Neural progenitor cell (in vitro differentiated cells): ENCODE measurements around the gene RARRES2. TPM values are rescaled to one million over a fixed set of nuclear protein-coding genes. Genes with fewer than 3 reads are reported as not detected.

ENCODE experiments used
- DNase-seq: peaks from one replicate; pipeline ENCODE4 v3.0.0-alpha.2; 2016; ENCODE audit warnings: low spot score
- H2AFZ ChIP-seq: fragments of 200-600 bp; sonication (generic); replicated peaks from 2 replicates; pipeline ENCODE4 v1.6.1; 2016; ENCODE audit warnings: antibody characterized with exemption
- H3F3A ChIP-seq: fragments of 200-600 bp; sonication (generic); 2 replicates; pipeline ENCODE4 v1.6.1; 2016; ENCODE audit warnings: antibody characterized with exemption, low read depth
- H3K27ac ChIP-seq: fragments of 200-600 bp; sonication (generic); 2 replicates; pipeline ENCODE4 v1.5.1; 2016; ENCODE audit warnings: mild to moderate bottlenecking
- H3K27me3 ChIP-seq: fragments of 200-600 bp; sonication (generic); 2 replicates; pipeline ENCODE4 v1.6.1; 2016; ENCODE audit warnings: mild to moderate bottlenecking, moderate library complexity
- H3K36me3 ChIP-seq: fragments of 200-600 bp; sonication (generic); 2 replicates; pipeline ENCODE4 v1.5.1; 2016
- H3K4me1 ChIP-seq: fragments of 200-600 bp; sonication (generic); 2 replicates; pipeline ENCODE4 v1.6.1; 2016; ENCODE audit warnings: mixed run types
- H3K4me2 ChIP-seq: fragments of 200-600 bp; sonication (generic); 2 replicates; pipeline ENCODE4 v1.6.1; 2016
- H3K4me3 ChIP-seq: fragments of 200-600 bp; sonication (generic); 2 replicates; pipeline ENCODE4 v1.5.1; 2016
- H3K79me2 ChIP-seq: fragments of 200-600 bp; sonication (generic); 2 replicates; pipeline ENCODE4 v1.6.1; 2016; ENCODE audit warnings: low read depth
- H3K9ac ChIP-seq: fragments of 200-600 bp; sonication (generic); 2 replicates; pipeline ENCODE4 v1.6.1; 2016
- H3K9me3 ChIP-seq: fragments of 200-600 bp; sonication (generic); 2 replicates; pipeline ENCODE4 v1.5.1; 2016; ENCODE audit warnings: low read depth
- H4K20me1 ChIP-seq: fragments of 200-600 bp; sonication (generic); 2 replicates; pipeline ENCODE4 v1.6.1; 2016; ENCODE audit warnings: low read depth
- H3K27ac Mint-ChIP-seq: 3 replicates; pipeline ENCODE4 v1.8.0; 2021; ENCODE audit warnings: mixed read lengths
- H3K27me3 Mint-ChIP-seq: 2 replicates; pipeline ENCODE4 v1.8.0; 2022; ENCODE audit warnings: low read depth, mild to moderate bottlenecking, inconsistent platforms, moderate library complexity, mixed read lengths; ENCODE audit not compliant: insufficient read depth
- H3K36me3 Mint-ChIP-seq: 3 replicates; pipeline ENCODE4 v1.8.0; 2021; ENCODE audit warnings: mixed read lengths
- H3K4me1 Mint-ChIP-seq: 3 replicates; pipeline ENCODE4 v1.8.0; 2021; ENCODE audit warnings: mixed read lengths
- H3K4me3 Mint-ChIP-seq: 3 replicates; pipeline ENCODE4 v1.8.0; 2021; ENCODE audit warnings: mild to moderate bottlenecking, moderate library complexity, mixed read lengths
- H3K9me3 Mint-ChIP-seq: 3 replicates; pipeline ENCODE4 v1.8.0; 2020; ENCODE audit warnings: mixed read lengths
- CTCF ChIP-seq: fragments of 200-600 bp; sonication (generic); IDR thresholded peaks from 2 replicates; pipeline ENCODE4 v1.5.1; 2017; ENCODE audit warnings: antibody characterized with exemption, mild to moderate bottlenecking
- EZH2 ChIP-seq: fragments of 200-600 bp; sonication (generic); IDR thresholded peaks from 2 replicates; pipeline ENCODE4 v1.6.1; 2017; ENCODE audit warnings: antibody characterized with exemption, mild to moderate bottlenecking, moderate library complexity
- EZH2phosphoT487 ChIP-seq: fragments of 200-600 bp; sonication (generic); IDR thresholded peaks from 2 replicates; pipeline ENCODE4 v1.6.1; 2017; ENCODE audit warnings: antibody characterized with exemption
- total RNA-seq: library from RNA; depleted of rRNA; stranded (reverse); fragments of >200 nt; gene quantifications from 2 replicates; pipeline ENCODE4 v1.2.3, GENCODE V29; 2015; ENCODE audit warnings: low replicate concordance

The RARRES2 gene
- total RNA-seq, 1 donor from 2014 or later, result 0.19 TPM

DNA sequence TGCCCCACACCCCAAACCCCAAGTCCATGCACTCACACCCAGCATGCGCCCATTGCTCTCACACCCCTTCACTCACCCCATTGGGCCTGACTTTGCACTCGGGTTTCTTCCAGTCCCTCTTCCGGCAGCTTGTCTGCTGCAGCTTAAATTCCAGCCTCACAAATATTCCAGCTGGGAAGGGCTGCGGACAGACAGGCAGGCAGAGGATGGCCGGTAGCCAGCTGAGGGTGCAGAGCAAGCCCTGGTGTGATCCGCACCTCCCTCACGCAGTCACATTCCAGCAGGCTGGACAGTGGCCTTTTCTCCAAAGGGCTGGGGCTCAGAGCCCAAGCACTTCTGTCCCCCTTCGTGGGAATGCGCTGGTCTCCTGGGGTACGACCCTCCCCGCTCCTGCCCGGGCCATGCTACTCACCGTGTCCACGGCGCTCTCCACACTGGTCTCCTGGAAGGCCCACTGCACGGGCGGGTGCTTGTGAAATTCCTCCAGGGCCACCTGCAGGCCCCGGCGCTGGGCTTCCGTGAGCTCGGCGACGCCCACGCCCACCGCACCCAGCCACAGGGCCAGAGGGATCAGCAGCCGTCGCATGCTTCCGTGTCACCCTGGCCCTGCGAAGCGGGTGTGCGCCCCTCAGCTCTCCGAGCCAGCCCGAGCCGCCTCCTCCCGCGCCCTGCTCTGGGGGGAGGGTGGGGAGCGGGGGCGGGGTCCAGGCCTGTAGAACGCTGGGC is 1.2 kb downstream of the RARRES2 start:
- peaks cover 7% of the 10 kb centered on the region for H3K9me3 Mint-ChIP-seq
- peaks cover 26% of the 10 kb centered on the region for H3K4me1 ChIP-seq
- peak overlapping the region; percentile 95 for H3K4me2 ChIP-seq
- no peaks in the 10 kb centered on the region for H3K36me3 Mint-ChIP-seq
- no peak overlapping the region for H3K27ac Mint-ChIP-seq
- peaks cover 8% of the 10 kb centered on the region for H3K9me3 ChIP-seq
- peaks cover 34% of the 10 kb centered on the region for H3K4me1 Mint-ChIP-seq
- H3K27ac ChIP-seq, result no peak overlapping the region
- H3F3A ChIP-seq, result peaks cover 10% of the 10 kb centered on the region
- peak; percentile 62 for DNase-seq
- no peak for TF ChIP-seq CTCF
- TF ChIP-seq EZH2, result no peak
- no peak for TF ChIP-seq EZH2phosphoT487
- H2AFZ ChIP-seq, result no peak overlapping the region
- no peak overlapping the region for H3K9ac ChIP-seq
- H3K27me3 ChIP-seq, result peaks cover 57% of the 10 kb centered on the region
- peak overlapping the region; percentile 67 for H3K4me3 Mint-ChIP-seq
- H3K79me2 ChIP-seq, result no peaks in the 10 kb centered on the region
- H3K4me3 ChIP-seq, result peak overlapping the region; percentile 50
- peaks cover 32% of the 10 kb centered on the region for H3K27me3 Mint-ChIP-seq
- peaks cover 10% of the 10 kb centered on the region for H4K20me1 ChIP-seq
- H3K36me3 ChIP-seq, result no peaks in the 10 kb centered on the region

- no peak overlapping the region for H3K27ac Mint-ChIP-seq
- no peak overlapping the region for H3K4me2 ChIP-seq
- peaks cover 10% of the 10 kb centered on the region for H3F3A ChIP-seq
- H3K4me1 Mint-ChIP-seq, result peaks cover 34% of the 10 kb centered on the region
- H3K4me1 ChIP-seq, result peaks cover 26% of the 10 kb centered on the region
- H3K27ac ChIP-seq, result no peak overlapping the region
- H3K27me3 ChIP-seq, result peaks cover 57% of the 10 kb centered on the region
- no peak overlapping the region for H2AFZ ChIP-seq
- H3K9me3 ChIP-seq, result peaks cover 6% of the 10 kb centered on the region
- no peaks in the 10 kb centered on the region for H3K79me2 ChIP-seq
- H3K9me3 Mint-ChIP-seq, result peaks cover 7% of the 10 kb centered on the region
- H3K36me3 ChIP-seq, result no peaks in the 10 kb centered on the region
- TF ChIP-seq EZH2 (no peak), CTCF (no peak), EZH2phosphoT487 (no peak)
- peaks cover 10% of the 10 kb centered on the region for H4K20me1 ChIP-seq
- H3K27me3 Mint-ChIP-seq, result peaks cover 28% of the 10 kb centered on the region
- no peak for DNase-seq
- peak overlapping the region; percentile 67 for H3K4me3 Mint-ChIP-seq
- no peaks in the 10 kb centered on the region for H3K36me3 Mint-ChIP-seq
- H3K9ac ChIP-seq, result no peak overlapping the region
- no peak overlapping the region for H3K4me3 ChIP-seq
Observed at GRCh38 chr7:150339409-150339809, 2.0 kb downstream of the RARRES2 start.

DNA sequence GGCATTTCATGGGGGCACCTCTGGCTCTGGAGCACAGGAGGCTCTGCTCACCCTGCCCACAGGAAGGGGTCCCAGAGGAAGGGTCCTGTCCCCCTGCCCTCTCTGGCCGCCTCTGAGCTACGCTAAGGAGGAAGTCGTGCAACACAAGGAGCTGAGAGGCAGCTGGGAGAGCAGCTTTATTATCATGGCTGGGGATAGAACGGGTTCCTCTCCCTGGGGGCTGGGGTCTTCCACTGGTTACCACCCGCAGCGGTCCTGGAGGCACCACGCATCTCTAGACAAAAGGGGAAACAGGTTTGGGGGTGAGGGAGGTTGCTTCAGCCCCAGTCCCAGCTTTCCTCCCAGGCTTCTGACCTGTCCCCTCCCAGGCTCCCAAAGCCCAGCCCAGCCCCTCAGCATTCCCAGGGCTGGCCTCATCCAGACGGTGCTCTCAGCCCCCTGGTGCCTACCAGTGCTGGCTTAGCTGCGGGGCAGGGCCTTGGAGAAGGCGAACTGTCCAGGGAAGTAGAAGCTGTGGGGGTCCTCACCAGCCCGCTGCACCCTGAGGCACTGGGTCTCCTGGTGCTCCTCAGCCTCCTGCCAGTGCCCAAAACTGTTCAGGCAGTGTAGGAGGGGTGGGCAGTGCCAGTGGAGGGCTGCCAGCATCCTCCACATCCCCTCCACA is 3.1 kb downstream of the RARRES2 start:
- DNase-seq, result no peak
- TF ChIP-seq EZH2phosphoT487, result no peak
- TF ChIP-seq CTCF, result no peak
- no peak for TF ChIP-seq EZH2
- Mint-ChIP-seq H3K9me3 (peaks cover under 1% of the 10 kb centered on the region), H3K4me3 (no peak overlapping the region), H3K27me3 (peaks cover 24% of the 10 kb centered on the region), H3K4me1 (peaks cover 34% of the 10 kb centered on the region), H3K36me3 (no peaks in the 10 kb centered on the region), H3K27ac (peak overlapping the region; percentile 82)
- Histone ChIP-seq H3K4me3 (no peak overlapping the region), H3K4me1 (peaks cover 26% of the 10 kb centered on the region), H3K27me3 (peaks cover 47% of the 10 kb centered on the region), H4K20me1 (peaks cover 10% of the 10 kb centered on the region), H3K9ac (no peak overlapping the region), H3K4me2 (no peak overlapping the region), H3K79me2 (no peaks in the 10 kb centered on the region), H3K27ac (no peak overlapping the region), H2AFZ (no peak overlapping the region), H3F3A (peaks cover 10% of the 10 kb centered on the region), H3K9me3 (no peaks in the 10 kb centered on the region), H3K36me3 (no peaks in the 10 kb centered on the region)
